Measurements from ENCODE around the gene PCSK6.

DNA sequence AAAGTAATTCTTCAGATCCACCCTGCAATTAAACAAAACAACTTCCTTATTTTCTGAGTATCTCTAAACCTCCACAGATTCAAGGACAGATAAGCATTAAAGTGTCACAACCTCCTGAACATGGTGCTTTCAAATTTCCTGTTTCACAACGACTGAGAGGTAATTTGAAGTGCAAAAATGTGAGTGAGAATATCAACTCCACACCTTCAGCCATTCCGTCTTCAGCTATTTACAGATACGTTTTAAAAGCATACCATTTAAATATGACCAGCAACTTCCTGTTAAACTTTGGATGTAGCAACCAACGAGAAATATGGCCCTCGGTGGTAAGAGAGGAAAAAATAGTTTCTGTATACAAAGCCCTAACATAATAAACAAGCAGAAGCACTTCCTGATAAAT, 32.1 kb upstream of the PCSK6 start:
- TF ChIP-seq, protein P1, sequence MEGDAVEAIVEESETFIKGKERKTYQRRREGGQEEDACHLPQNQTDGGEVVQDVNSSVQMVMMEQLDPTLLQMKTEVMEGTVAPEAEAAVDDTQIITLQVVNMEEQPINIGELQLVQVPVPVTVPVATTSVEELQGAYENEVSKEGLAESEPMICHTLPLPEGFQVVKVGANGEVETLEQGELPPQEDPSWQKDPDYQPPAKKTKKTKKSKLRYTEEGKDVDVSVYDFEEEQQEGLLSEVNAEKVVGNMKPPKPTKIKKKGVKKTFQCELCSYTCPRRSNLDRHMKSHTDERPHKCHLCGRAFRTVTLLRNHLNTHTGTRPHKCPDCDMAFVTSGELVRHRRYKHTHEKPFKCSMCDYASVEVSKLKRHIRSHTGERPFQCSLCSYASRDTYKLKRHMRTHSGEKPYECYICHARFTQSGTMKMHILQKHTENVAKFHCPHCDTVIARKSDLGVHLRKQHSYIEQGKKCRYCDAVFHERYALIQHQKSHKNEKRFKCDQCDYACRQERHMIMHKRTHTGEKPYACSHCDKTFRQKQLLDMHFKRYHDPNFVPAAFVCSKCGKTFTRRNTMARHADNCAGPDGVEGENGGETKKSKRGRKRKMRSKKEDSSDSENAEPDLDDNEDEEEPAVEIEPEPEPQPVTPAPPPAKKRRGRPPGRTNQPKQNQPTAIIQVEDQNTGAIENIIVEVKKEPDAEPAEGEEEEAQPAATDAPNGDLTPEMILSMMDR (IDR thresholded peaks at IDR 0.05), result no peak
- no peak for TF ChIP-seq POLR2A (IDR thresholded peaks at IDR 0.05)

Data from gastroesophageal sphincter (tissue), 3 donors.